Endothelial cell of umbilical vein (primary cell): ENCODE results near the gene BCL7C.

Source experiments
- CTCF ChIP-seq, 2 donors: IDR thresholded peaks; 1 replicate in 1 of 2; 2 replicates in 1 of 2; pipeline ENCODE4 v1.5.1; 2011; ENCODE audit warnings: low read length in 2 of 2, mild to moderate bottlenecking in 2 of 2, moderate library complexity in 2 of 2, control low read depth in 1 of 2, inconsistent platforms in 1 of 2, low read depth in 1 of 2; ENCODE audit not compliant: insufficient read depth in 1 of 2; ENCODE audit errors: extremely low read depth in 1 of 2
- EZH2 ChIP-seq: IDR thresholded peaks from 2 replicates; pipeline ENCODE4 v1.6.1; 2012; ENCODE audit warnings: borderline replicate concordance, low read depth, mild to moderate bottlenecking, moderate library complexity, low read length, inconsistent platforms; ENCODE audit not compliant: severe bottlenecking
- FOS ChIP-seq: IDR thresholded peaks from 2 replicates; pipeline ENCODE4 v1.6.1; 2011; ENCODE audit warnings: mild to moderate bottlenecking, low read length, moderate library complexity, borderline replicate concordance; ENCODE audit not compliant: insufficient read depth
- GATA2 ChIP-seq: IDR thresholded peaks from 2 replicates; pipeline ENCODE4 v1.7.0; 2011; ENCODE audit warnings: low read depth, mild to moderate bottlenecking, moderate library complexity, mixed read lengths, low read length; ENCODE audit not compliant: insufficient read length, insufficient read depth
- JUN ChIP-seq: IDR thresholded peaks from 2 replicates; pipeline ENCODE4 v1.6.1; 2011; ENCODE audit warnings: borderline replicate concordance, low read depth; ENCODE audit not compliant: insufficient read length, insufficient read depth
- MAX ChIP-seq: IDR thresholded peaks from 2 replicates; pipeline ENCODE4 v1.6.1; 2011; ENCODE audit not compliant: insufficient read depth, insufficient read length
- MYC ChIP-seq: IDR thresholded peaks from one replicate; pipeline ENCODE4 v1.6.1; 2011; ENCODE audit warnings: mild to moderate bottlenecking, low read depth, low read length
- POLR2A ChIP-seq: IDR thresholded peaks from 2 replicates; pipeline ENCODE4 v1.6.1; 2012; ENCODE audit warnings: low read depth, mild to moderate bottlenecking, control low read depth, low read length
- POLR2AphosphoS5 ChIP-seq: IDR thresholded peaks from 2 replicates; pipeline ENCODE4 v1.6.1; 2012; ENCODE audit warnings: low read depth, mild to moderate bottlenecking, control low read depth, low read length, moderate library complexity; ENCODE audit not compliant: insufficient read depth

GRCh38 chr16:30924913-30925631 lies 31.2 kb upstream of the BCL7C start:
- no peak for TF ChIP-seq CTCF (IDR thresholded peaks at IDR 0.05; ENCODE audit: extremely low read depth in 1 of 2, insufficient read depth in 1 of 2, low read depth in 1 of 2, low read length in 2 of 2)
- no peak for TF ChIP-seq POLR2A
- TF ChIP-seq EZH2 = no peak
- TF ChIP-seq JUN = no peak
- TF ChIP-seq FOS = no peak
- TF ChIP-seq POLR2AphosphoS5 = no peak
- TF ChIP-seq MAX = no peak
- TF ChIP-seq GATA2 = no peak
- TF ChIP-seq MYC = no peak
